SK-N-MC (cell line): ENCODE results near the gene ZNF578.
"Not testable (repeated sequence)": the region's sequence is repeated elsewhere in the genome, so short reads cannot be mapped to it uniquely, and the experiment has no call there.

Experiments
- DNase-seq: peaks from one replicate; pipeline ENCODE4 v3.0.0-alpha.2; 2011; ENCODE audit warnings: low read depth, low spot score
- H3K27ac ChIP-seq: fragments of 200-600 bp; sonication (generic); 2 replicates; pipeline ENCODE4 v1.5.1; 2016; ENCODE audit warnings: mixed run types
- H3K36me3 ChIP-seq: fragments of 200-600 bp; sonication (generic); 2 replicates; pipeline ENCODE4 v1.6.1; 2017; ENCODE audit warnings: antibody characterized with exemption, low read length, mixed read lengths; ENCODE audit not compliant: insufficient read depth
- H3K4me3 ChIP-seq: fragments of 200-600 bp; sonication (generic); 2 replicates; pipeline ENCODE4 v1.5.1; 2016
- H3K9ac ChIP-seq: fragments of 200-600 bp; sonication (generic); 2 replicates; pipeline ENCODE4 v1.8.0; 2017; ENCODE audit warnings: mixed run types, mixed read lengths; ENCODE audit not compliant: insufficient read length
- H3K9me3 ChIP-seq: fragments of 200-600 bp; sonication (generic); 2 replicates; pipeline ENCODE4 v1.6.1; 2017; ENCODE audit warnings: low read depth, mild to moderate bottlenecking, antibody characterized with exemption, low read length, moderate library complexity, mixed read lengths
- EZH2 ChIP-seq: fragments of 200-600 bp; sonication (generic); IDR thresholded peaks from one replicate; pipeline ENCODE4 v1.6.1; 2017; ENCODE audit warnings: antibody characterized with exemption
- FOXP2 ChIP-seq: optimal IDR thresholded peaks from 2 replicates; pipeline ENCODE3; 2011; ENCODE audit warnings: mild to moderate bottlenecking, moderate library complexity; ENCODE audit not compliant: insufficient read depth; ENCODE audit errors: extremely low read length, control extremely low read depth
- POLR2AphosphoS5 ChIP-seq: IDR thresholded peaks from 2 replicates; pipeline ENCODE4 v1.6.1; 2012; ENCODE audit warnings: mild to moderate bottlenecking, low read depth, low read length, borderline replicate concordance

The ZNF578 gene

GRCh38 chr19:52473655-52474350 lies 20.4 kb downstream of the ZNF578 start:
- TF ChIP-seq EZH2, result no peak
- TF ChIP-seq FOXP2, result no peak
- H3K9me3 ChIP-seq, result peaks cover 16% of the 10 kb centered on the region; the same call in 1 of the 2 replicates
- no peak overlapping the region for H3K9ac ChIP-seq
- no peaks in the 10 kb centered on the region for H3K36me3 ChIP-seq
- no peak for DNase-seq
- no peak overlapping the region for H3K27ac ChIP-seq
- H3K4me3 ChIP-seq, result no peak overlapping the region

GRCh38 chr19:52474351-52475127 lies 21.2 kb downstream of the ZNF578 start:
- no peak overlapping the region for H3K4me3 ChIP-seq
- H3K9ac ChIP-seq, result no peak overlapping the region
- no peaks in the 10 kb centered on the region for H3K36me3 ChIP-seq
- TF ChIP-seq POLR2AphosphoS5 (no peak), FOXP2 (no peak), EZH2 (no peak)
- DNase-seq, result no peak
- no peak overlapping the region for H3K27ac ChIP-seq
- H3K9me3 ChIP-seq, result peaks cover 16% of the 10 kb centered on the region; the same call in 1 of the 2 replicates

GRCh38 chr19:52484111-52484743 lies 30.9 kb downstream of the ZNF578 start:
- H3K27ac ChIP-seq, H3K9me3 ChIP-seq, H3K36me3 ChIP-seq, DNase-seq, H3K4me3 ChIP-seq, H3K9ac ChIP-seq: not testable (repeated sequence)

- DNase-seq, H3K9me3 ChIP-seq, H3K36me3 ChIP-seq, H3K27ac ChIP-seq, H3K9ac ChIP-seq, H3K4me3 ChIP-seq: not testable (repeated sequence)
Measured at GRCh38 chr19:52485064-52485463, 31.7 kb downstream of the ZNF578 start.

- not testable (repeated sequence) for H3K4me3 ChIP-seq, H3K9ac ChIP-seq, H3K36me3 ChIP-seq, DNase-seq, H3K27ac ChIP-seq, H3K9me3 ChIP-seq
Measured at GRCh38 chr19:52485561-52486240, 32.3 kb downstream of the ZNF578 start.

GRCh38 chr19:52492201-52492993 lies 39.0 kb downstream of the ZNF578 start:
- Histone ChIP-seq H3K9ac (no peak overlapping the region), H3K4me3 (no peak overlapping the region), H3K27ac (no peak overlapping the region), H3K36me3 (no peaks in the 10 kb centered on the region), H3K9me3 (no peaks in the 10 kb centered on the region)
- no peak for DNase-seq
- no peak for TF ChIP-seq FOXP2
- TF ChIP-seq EZH2, result no peak
- TF ChIP-seq POLR2AphosphoS5, result no peak

- H3K4me3 ChIP-seq, result no peak overlapping the region
- no peak overlapping the region for H3K9ac ChIP-seq
- no peak for DNase-seq
Measured at GRCh38 chr19:52492994-52493470, 39.7 kb downstream of the ZNF578 start.

GRCh38 chr19:52494518-52494917 lies 41.2 kb downstream of the ZNF578 start:
- no peak for DNase-seq
- no peaks in the 10 kb centered on the region for H3K9me3 ChIP-seq
- TF ChIP-seq EZH2, result no peak
- no peak for TF ChIP-seq POLR2AphosphoS5
- TF ChIP-seq FOXP2, result no peak
- no peak overlapping the region for H3K4me3 ChIP-seq
- H3K9ac ChIP-seq, result no peak overlapping the region
- H3K27ac ChIP-seq, result no peak overlapping the region
- H3K36me3 ChIP-seq, result no peaks in the 10 kb centered on the region

More at GRCh38 chr19:52492994-52493470, 39.7 kb downstream of the ZNF578 start:
- Histone ChIP-seq H3K36me3 (no peaks in the 10 kb centered on the region), H3K9me3 (no peaks in the 10 kb centered on the region), H3K27ac (no peak overlapping the region)
- TF ChIP-seq FOXP2 (no peak), EZH2 (no peak), POLR2AphosphoS5 (no peak)
